Osteocyte (in vitro differentiated cells): ENCODE data around the gene NUP188. TPM values are rescaled to one million over a fixed set of nuclear protein-coding genes. Genes with fewer than 3 reads are reported as not detected.
A peak's percentile ranks its signal among the peaks of the same experiment; 100 is the strongest.

Experiments used
- DNase-seq: peaks from one replicate; pipeline ENCODE4 v3.0.0; 2021; ENCODE audit warnings: mixed read lengths; ENCODE audit not compliant: unreplicated experiment; ENCODE audit errors: extremely low spot score
- H3K27ac Mint-ChIP-seq: one replicate; pipeline ENCODE4 v1.8.0; 2021; ENCODE audit warnings: mild to moderate bottlenecking, mixed read lengths; ENCODE audit not compliant: unreplicated experiment
- H3K27me3 Mint-ChIP-seq: one replicate; pipeline ENCODE4 v1.8.0; 2021; ENCODE audit warnings: mixed read lengths; ENCODE audit not compliant: unreplicated experiment
- H3K36me3 Mint-ChIP-seq: one replicate; pipeline ENCODE4 v1.8.0; 2021; ENCODE audit warnings: mixed read lengths; ENCODE audit not compliant: unreplicated experiment
- H3K4me1 Mint-ChIP-seq: one replicate; pipeline ENCODE4 v1.8.0; 2021; ENCODE audit warnings: mixed read lengths; ENCODE audit not compliant: unreplicated experiment
- H3K4me3 Mint-ChIP-seq: one replicate; pipeline ENCODE4 v1.8.0; 2021; ENCODE audit warnings: mild to moderate bottlenecking, moderate library complexity, mixed read lengths; ENCODE audit not compliant: unreplicated experiment
- H3K9me3 Mint-ChIP-seq: one replicate; pipeline ENCODE4 v1.8.0; 2021; ENCODE audit warnings: mixed read lengths; ENCODE audit not compliant: unreplicated experiment
- CTCF ChIP-seq: fragments of 200-600 bp; sonication (generic); IDR thresholded peaks from 2 replicates; pipeline ENCODE4 v1.5.0; 2021; ENCODE audit warnings: antibody characterized with exemption, mild to moderate bottlenecking, moderate library complexity
- total RNA-seq: library from RNA; stranded (reverse); gene quantifications from 2 replicates; pipeline ENCODE4 v1.2.1, GENCODE V29; 2021

NUP188 gene
- total RNA-seq, 1 donor from 2014 or later: 44.5 TPM

DNA sequence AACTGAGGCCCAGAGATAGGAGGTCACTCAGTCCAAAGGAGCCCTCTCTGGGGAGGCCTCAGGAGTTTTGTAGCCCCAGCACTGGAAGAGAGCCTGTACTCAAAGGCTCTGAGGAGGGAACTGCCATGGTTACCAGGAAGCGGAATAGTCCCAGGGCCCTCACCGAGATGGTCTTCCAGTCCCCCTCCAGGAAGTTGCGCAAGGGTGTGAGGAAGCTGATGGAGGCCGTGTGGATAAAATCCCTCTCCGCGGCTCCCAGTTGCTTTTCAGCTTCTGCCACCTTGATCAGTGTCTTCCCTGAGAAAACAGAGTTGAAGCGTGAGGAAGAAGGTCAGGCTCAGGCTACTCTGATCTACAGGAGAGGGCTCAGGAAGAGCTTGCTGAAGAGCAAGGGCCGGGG lies 67.1 kb downstream of the NUP188 start:
- no peak for TF ChIP-seq CTCF
- DNase-seq: no peak
- no peaks in the 10 kb centered on the region for H3K27me3 Mint-ChIP-seq

DNA sequence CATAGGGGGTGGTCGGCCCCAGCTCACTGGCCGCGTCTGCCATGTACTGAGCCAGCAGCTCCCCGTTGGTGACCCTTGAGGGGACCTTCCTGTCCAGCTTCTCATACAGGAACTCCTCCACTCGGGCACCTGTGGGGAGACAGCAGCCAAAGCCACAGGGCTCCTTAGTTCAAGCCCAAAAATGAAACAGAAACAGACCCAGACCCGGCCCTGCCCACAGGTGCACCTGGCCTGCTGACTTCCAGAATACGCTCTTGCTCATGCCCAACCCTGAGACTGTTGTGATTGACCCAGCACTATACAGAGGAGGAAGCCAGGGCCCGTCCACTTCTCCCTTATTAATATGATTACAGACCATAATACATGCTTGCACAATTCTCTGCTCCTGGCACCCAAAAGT lies 73.6 kb downstream of the NUP188 start:
- H3K4me3 Mint-ChIP-seq: no peak overlapping the region
- peaks cover 30% of the 10 kb centered on the region for H3K4me1 Mint-ChIP-seq
- H3K27ac Mint-ChIP-seq: no peak overlapping the region
- no peaks in the 10 kb centered on the region for H3K9me3 Mint-ChIP-seq
- no peak for DNase-seq
- no peaks in the 10 kb centered on the region for H3K27me3 Mint-ChIP-seq
- no peak for TF ChIP-seq CTCF
- H3K36me3 Mint-ChIP-seq: peaks cover 3% of the 10 kb centered on the region

More for the DNA sequence above, 67.1 kb downstream of the NUP188 start:
- no peak overlapping the region for H3K4me3 Mint-ChIP-seq
- peaks cover 4% of the 10 kb centered on the region for H3K4me1 Mint-ChIP-seq
- no peak overlapping the region for H3K27ac Mint-ChIP-seq
- peaks cover 25% of the 10 kb centered on the region for H3K36me3 Mint-ChIP-seq
- H3K9me3 Mint-ChIP-seq: no peaks in the 10 kb centered on the region

DNA sequence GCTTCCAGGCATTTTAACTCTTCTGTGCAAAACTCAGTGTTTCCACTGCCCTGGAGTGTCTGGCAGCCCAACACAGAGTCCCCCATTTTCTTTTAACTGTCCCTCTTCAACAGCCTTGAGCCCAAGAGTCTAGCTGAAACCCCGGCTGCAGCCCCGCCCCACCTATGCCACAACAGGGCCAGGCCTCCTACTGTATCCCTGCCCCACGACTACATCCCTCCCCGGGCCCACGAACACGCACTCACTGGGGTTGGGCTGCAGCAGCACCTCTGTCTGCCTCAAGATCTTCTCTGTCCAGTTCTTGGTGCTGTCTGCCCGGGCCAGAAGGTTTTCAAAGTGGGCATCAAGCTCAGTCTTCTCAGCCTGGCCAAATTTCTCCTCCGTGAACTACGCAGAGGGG lies 74.5 kb downstream of the NUP188 start:
- Mint-ChIP-seq H3K4me3 (no peak overlapping the region), H3K4me1 (peaks cover 39% of the 10 kb centered on the region), H3K27ac (no peak overlapping the region), H3K9me3 (no peaks in the 10 kb centered on the region), H3K36me3 (peaks cover 3% of the 10 kb centered on the region), H3K27me3 (no peaks in the 10 kb centered on the region)
- TF ChIP-seq CTCF: no peak
- no peak for DNase-seq

DNA sequence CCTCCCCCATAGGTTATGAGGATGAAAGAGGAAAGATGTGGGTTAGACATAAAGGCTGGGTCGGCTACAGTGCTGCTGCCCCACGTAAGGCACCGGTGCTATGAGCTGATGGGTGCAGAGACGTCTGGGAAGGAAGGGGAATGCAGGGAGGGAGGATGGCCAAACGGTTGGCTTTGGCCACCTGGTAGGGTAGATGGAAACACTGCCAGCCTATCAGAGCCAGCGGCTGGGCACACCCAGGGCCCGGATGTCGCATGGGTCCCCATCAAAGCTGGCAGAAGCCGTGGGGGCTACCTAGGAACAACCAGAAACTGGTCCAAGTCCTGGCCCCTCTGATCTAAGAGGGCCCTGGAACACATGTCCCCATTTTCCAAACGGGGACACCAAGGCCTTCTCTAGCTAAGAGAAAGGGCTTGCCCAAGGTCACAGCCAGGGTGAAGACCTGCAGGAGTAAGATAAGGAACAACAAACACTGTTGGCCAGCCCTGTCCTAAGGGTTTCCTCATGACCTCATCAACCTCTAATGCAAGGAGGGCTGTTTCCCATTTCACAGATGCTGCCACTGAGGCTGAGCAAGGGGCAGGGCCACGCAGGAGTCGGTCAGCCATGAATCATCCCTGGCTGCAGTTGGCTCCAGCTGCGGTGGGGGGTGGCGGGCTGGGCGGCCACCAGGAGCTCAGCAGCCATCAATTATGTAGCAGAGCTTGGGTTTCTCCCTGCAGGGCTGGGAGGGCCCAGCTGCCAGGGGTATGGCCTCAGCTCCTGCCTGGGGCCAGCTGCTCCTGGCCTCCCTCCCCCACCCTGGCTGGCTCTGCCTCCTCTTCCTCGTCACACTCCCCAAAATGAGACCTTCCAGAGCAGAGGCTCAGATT lies 75.8 kb downstream of the NUP188 start:
- no peaks in the 10 kb centered on the region for H3K27me3 Mint-ChIP-seq

More for the DNA sequence above, 75.8 kb downstream of the NUP188 start:
- peaks cover 44% of the 10 kb centered on the region for H3K4me1 Mint-ChIP-seq
- DNase-seq: peak; percentile 88
- peak overlapping the region; percentile 77 for H3K27ac Mint-ChIP-seq
- no peaks in the 10 kb centered on the region for H3K9me3 Mint-ChIP-seq
- no peak for TF ChIP-seq CTCF
- H3K36me3 Mint-ChIP-seq: peaks cover 3% of the 10 kb centered on the region
- no peak overlapping the region for H3K4me3 Mint-ChIP-seq
